K562 (cell line): ENCODE measurements around the gene LRRFIP2. TPM values are rescaled to one million over a fixed set of nuclear protein-coding genes. Genes with fewer than 3 reads are reported as not detected.

Source experiments
- ATAC-seq: fragments of 200-7000 bp; cut with Tn5 transposase; 3 replicates; pipeline ENCODE4 v1.9.1; 2020; ENCODE audit warnings: moderate library complexity
- BruUV-seq: library from RNA; stranded (reverse); fragments of 400-500 nt; replicated peaks from 2 replicates; lab custom pipeline; 2021; lab: Mats Ljungman, UMichigan
- CTCF ChIA-PET: fragments of 300-600 bp; formaldehyde crosslinking; extraction: SDS; loops from one replicate; lab custom pipeline; 2021; ENCODE audit warnings: low intra/inter-chr PET ratio; lab: Yijun Ruan, JAX
- POLR2A ChIA-PET: fragments of 300-600, 350-650 bp; sonication (Branson Sonifier 250); formaldehyde crosslinking; extraction: SDS; loops from one replicate; lab custom pipeline; 2021; ENCODE audit warnings: antibody characterized with exemption, inconsistent platforms; lab: Yijun Ruan, JAX
- DNase-seq, 4 experiments: peaks; one replicate each; pipeline versions ENCODE4 v3.0.0 to v3.0.0-alpha.2; 2011 to 2018; ENCODE audit warnings: low spot score in 3 of 4, mixed read lengths in 3 of 4; ENCODE audit errors: extremely low read depth in 1 of 4
- FAIRE-seq: peaks from 2 replicates; lab custom pipeline; 2011; peaks lifted over from hg19 to GRCh38; lab: Jason Lieb, UNC
- H2AFZ ChIP-seq: 2 replicates; pipeline ENCODE4 v1.6.0; 2011; ENCODE audit warnings: low read depth, low read length, control low read depth, inconsistent platforms
- H3K27ac ChIP-seq: fragments of 200-600 bp; 3 replicates; pipeline ENCODE4 v1.8.0; 2011; ENCODE audit warnings: low read depth, mild to moderate bottlenecking, control low read depth, inconsistent platforms, low read length, moderate library complexity, mixed read lengths; ENCODE audit errors: extremely low read depth
- H3K27me3 ChIP-seq, 2 experiments: fragments of 300-600 bp in 1 of 2; 2 replicates in 1 of 2; 3 replicates in 1 of 2; pipeline versions ENCODE4 v1.6.0 to v1.8.0; 2011; ENCODE audit warnings: inconsistent platforms in 2 of 2, low read length in 2 of 2, mild to moderate bottlenecking in 1 of 2, mixed read lengths in 1 of 2, moderate library complexity in 1 of 2; ENCODE audit not compliant: control insufficient read depth in 2 of 2, insufficient read depth in 2 of 2
- H3K36me3 ChIP-seq: fragments of 300-600 bp; 3 replicates; pipeline ENCODE4 v1.8.0; 2011; ENCODE audit warnings: mild to moderate bottlenecking, low read length, inconsistent platforms; ENCODE audit not compliant: control insufficient read depth, insufficient read depth
- H3K4me1 ChIP-seq, 2 experiments: fragments of 200-600 bp in 1 of 2; replicated peaks in 1 of 2; 2 replicates in 1 of 2; 3 replicates in 1 of 2; pipeline versions ENCODE4 v1.5.1 to v1.8.0; 2011; ENCODE audit warnings: inconsistent platforms in 2 of 2, low read length in 2 of 2, mild to moderate bottlenecking in 1 of 2, mixed read lengths in 1 of 2, moderate library complexity in 1 of 2; ENCODE audit not compliant: control insufficient read depth in 2 of 2, insufficient read depth in 2 of 2
- H3K4me2 ChIP-seq: 2 replicates; pipeline ENCODE4 v1.6.1; 2011; ENCODE audit warnings: low read length, control low read depth, inconsistent platforms, mixed read lengths; ENCODE audit not compliant: insufficient read depth
- H3K4me3 ChIP-seq: fragments of 200-600 bp; sonication (generic), shearing (Covaris generic); 2 replicates; pipeline ENCODE4 v1.5.1; 2016; ENCODE audit warnings: control low read depth, inconsistent platforms
- H3K79me2 ChIP-seq: fragments of 200-600 bp; 3 replicates; pipeline ENCODE4 v1.8.0; 2011; ENCODE audit warnings: low read length, inconsistent platforms; ENCODE audit not compliant: control insufficient read depth, insufficient read depth
- H3K9ac ChIP-seq, 2 experiments: 2 replicates each; pipeline versions ENCODE4 v1.6.0 to v1.6.1; 2011; ENCODE audit warnings: low read depth in 2 of 2, low read length in 2 of 2, control low read depth in 1 of 2, inconsistent platforms in 1 of 2, mild to moderate bottlenecking in 1 of 2, mixed read lengths in 1 of 2; ENCODE audit not compliant: insufficient read depth in 1 of 2
- H3K9me1 ChIP-seq: one replicate; pipeline ENCODE4 v1.6.0; 2011; ENCODE audit warnings: inconsistent platforms, mild to moderate bottlenecking, low read length, moderate library complexity; ENCODE audit not compliant: control insufficient read depth, insufficient read depth
- H3K9me3 ChIP-seq: replicated peaks from 2 replicates; pipeline ENCODE4 v1.5.1; 2011; ENCODE audit warnings: low read depth, low read length, inconsistent platforms; ENCODE audit not compliant: control insufficient read depth, insufficient read depth
- H4K20me1 ChIP-seq: replicated peaks from 2 replicates; pipeline ENCODE4 v1.6.1; 2011; ENCODE audit warnings: low read length, inconsistent platforms, mixed read lengths; ENCODE audit not compliant: control insufficient read depth, insufficient read depth
- HNRNPK ChIP-seq: fragments of 200-400 bp; formaldehyde crosslinking; IDR thresholded peaks from one replicate; pipeline ENCODE4 v1.6.1; 2018; ENCODE audit warnings: mild to moderate bottlenecking, low read depth, low read length; ENCODE audit not compliant: poor library complexity, severe bottlenecking
- KLF13 ChIP-seq: fragments of 450-650 bp; IDR thresholded peaks from 2 replicates; pipeline ENCODE4 v1.6.1; 2016; ENCODE audit warnings: missing genetic modification characterization, low read depth, mild to moderate bottlenecking, missing compliant biosample characterization, moderate library complexity, borderline replicate concordance
- MTA1 ChIP-seq: fragments of 450-650 bp; IDR thresholded peaks from 2 replicates; pipeline ENCODE4 v1.6.1; 2017; ENCODE audit warnings: borderline replicate concordance
- NFE2 ChIP-seq: IDR thresholded peaks from 2 replicates; pipeline ENCODE4 v1.6.1; 2014; ENCODE audit warnings: antibody characterized with exemption, low read depth
- NR3C1 ChIP-seq: sonication (generic); formaldehyde crosslinking; IDR thresholded peaks from 2 replicates; pipeline ENCODE4 v1.8.1; 2022; ENCODE audit warnings: missing genetic modification reagents
- RAD21 ChIP-seq, 2 experiments: fragments of 250-450 bp in 1 of 2; fragments of 450-650 bp in 1 of 2; sonication (Bioruptor Pico) in 1 of 2; formaldehyde crosslinking in 1 of 2; IDR thresholded peaks in 1 of 2; conservative IDR thresholded peaks in 1 of 2; 2 replicates each; pipeline versions ENCODE4 v1.4.0 to v1.8.0; 2020 to 2022; ENCODE audit warnings: mild to moderate bottlenecking in 2 of 2, moderate library complexity in 1 of 2
- RHOXF2B ChIP-seq: fragments of 250-450 bp; sonication (Bioruptor Pico); conservative IDR thresholded peaks from 2 replicates; pipeline ENCODE4 v1.5.1; 2021
- SMAD1 ChIP-seq: fragments of 150-350 bp; IDR thresholded peaks from 2 replicates; pipeline ENCODE4 v1.6.1; 2014; ENCODE audit warnings: low read length, low read depth; ENCODE audit not compliant: partially characterized antibody
- SPI1 ChIP-seq: IDR thresholded peaks from 2 replicates; pipeline ENCODE4 v1.6.1; 2011; ENCODE audit warnings: low read depth, low read length, control low read depth, borderline replicate concordance
- SRSF3 ChIP-seq: fragments of 200-400 bp; formaldehyde crosslinking; IDR thresholded peaks from 2 replicates; pipeline ENCODE4 v1.6.1; 2016; ENCODE audit warnings: mild to moderate bottlenecking, low read length, moderate library complexity; ENCODE audit not compliant: insufficient read depth
- TAF7 ChIP-seq: fragments of 450-650 bp; IDR thresholded peaks from 2 replicates; pipeline ENCODE4 v1.6.1; 2016; ENCODE audit warnings: missing genetic modification characterization, missing compliant biosample characterization
- THRB ChIP-seq: fragments of 450-650 bp; formaldehyde crosslinking; conservative IDR thresholded peaks from 2 replicates; pipeline ENCODE4 v1.4.0; 2022; ENCODE audit warnings: mild to moderate bottlenecking, missing genetic modification characterization
- TOE1 ChIP-seq, 2 experiments: fragments of 450-650 bp in 1 of 2; sonication (generic) in 1 of 2; formaldehyde crosslinking in 1 of 2; IDR thresholded peaks; 2 replicates each; pipeline versions ENCODE4 v1.7.1 to v1.8.0; 2016 to 2022; ENCODE audit warnings: borderline replicate concordance in 2 of 2, mild to moderate bottlenecking in 2 of 2, antibody characterized with exemption in 1 of 2, inconsistent platforms in 1 of 2, low read depth in 1 of 2, missing genetic modification reagents in 1 of 2, moderate library complexity in 1 of 2
- WGBS: fragments of 100-300 bp; shearing (Covaris generic); methylation state at CpG from one replicate; pipeline ENCODE4 v1.1.6; 2016; ENCODE audit warnings: low coverage, mixed read lengths; ENCODE audit not compliant: insufficient coverage; ENCODE audit errors: missing lambda C conversion rate; 5-methylcytosine and 5-hydroxymethylcytosine counted together
- in situ Hi-C: fragments of 300-500 bp; cut with MboI; formaldehyde crosslinking; loops from 4 replicates; pipeline ENCODE4 v1.15.0; 2018; ENCODE audit warnings: inconsistent platforms, mixed read lengths
- intact Hi-C: fragments of 100-400 bp; cut with micrococcal nuclease; formaldehyde crosslinking; loops from 2 replicates; pipeline ENCODE4 v1.14.2; 2022
- polyA plus RNA-seq, 8 experiments: library from polyadenylated mRNA; depleted of rRNA in 4 of 8; stranded (reverse) in 5 of 8; unstranded in 3 of 8; fragments of >200 nt; fragmentation: Nextera tagmentation in 2 of 8; fragmentation: Illumina TruSeq in 1 of 8; extraction: Ambion mirVana in 2 of 8; extraction: Trizol in 1 of 8; gene quantifications; 2 replicates each; pipeline versions ENCODE4 v1.2.1 to v1.2.3, GENCODE V29; 2011 to 2014; ENCODE audit warnings: inconsistent platforms in 1 of 8, missing spikeins in 1 of 8
- total RNA-seq, 7 experiments: library from RNA; depleted of rRNA in 6 of 7; stranded (reverse); fragments of >200 nt in 6 of 7; fragmentation: Illumina TruSeq in 2 of 7; extraction: Trizol in 2 of 7; gene quantifications; 2 replicates each; pipeline versions ENCODE4 v1.2.1 to v1.2.3, GENCODE V29; 2011 to 2021; ENCODE audit warnings: low replicate concordance in 1 of 7
- TF ChIP-seq, protein P1 (sequence below): fragments of 250-450 bp; sonication (Bioruptor Pico); IDR thresholded peaks from 2 replicates; pipeline ENCODE4 v1.4.0; 2020; ENCODE audit warnings: mild to moderate bottlenecking, moderate library complexity

The LRRFIP2 gene
- total and polyA plus RNA-seq, 9 of the 15 experiments (the other 6 are each of a cell fraction or from before 2014, with no cell fraction given) = 9.9 to 53.9 (median 42.7) TPM

DNA sequence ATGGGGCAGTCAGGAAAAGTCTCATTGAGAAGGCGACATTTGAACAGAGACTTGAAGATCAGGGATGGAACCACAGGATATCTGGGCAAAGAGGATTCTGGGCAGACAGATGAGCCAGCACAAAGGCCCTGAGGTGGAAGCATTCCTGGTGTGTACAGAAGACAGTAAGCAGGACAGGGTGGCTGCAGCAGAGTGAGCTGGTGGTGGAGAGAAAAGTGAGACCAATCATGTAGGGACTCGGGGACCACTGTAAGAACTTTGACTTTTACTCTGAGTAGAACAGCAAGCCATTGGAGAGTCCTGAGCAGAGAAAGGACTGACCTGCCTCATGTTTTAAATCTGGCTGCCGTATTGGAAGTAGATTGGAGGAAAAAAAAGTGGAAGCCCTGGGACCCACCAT lies 29.9 kb upstream of the LRRFIP2 start:
- peak; percentile 52 for ATAC-seq
- H3K27ac ChIP-seq = no peak overlapping the region
- no peak for TF ChIP-seq SPI1
- TF ChIP-seq SMAD1 = no peak
- TF ChIP-seq NR3C1 (CRISPR knock-in tag) = no peak
- no peak for TF ChIP-seq RHOXF2B (CRISPR knock-in tag)
- TF ChIP-seq, protein P1, sequence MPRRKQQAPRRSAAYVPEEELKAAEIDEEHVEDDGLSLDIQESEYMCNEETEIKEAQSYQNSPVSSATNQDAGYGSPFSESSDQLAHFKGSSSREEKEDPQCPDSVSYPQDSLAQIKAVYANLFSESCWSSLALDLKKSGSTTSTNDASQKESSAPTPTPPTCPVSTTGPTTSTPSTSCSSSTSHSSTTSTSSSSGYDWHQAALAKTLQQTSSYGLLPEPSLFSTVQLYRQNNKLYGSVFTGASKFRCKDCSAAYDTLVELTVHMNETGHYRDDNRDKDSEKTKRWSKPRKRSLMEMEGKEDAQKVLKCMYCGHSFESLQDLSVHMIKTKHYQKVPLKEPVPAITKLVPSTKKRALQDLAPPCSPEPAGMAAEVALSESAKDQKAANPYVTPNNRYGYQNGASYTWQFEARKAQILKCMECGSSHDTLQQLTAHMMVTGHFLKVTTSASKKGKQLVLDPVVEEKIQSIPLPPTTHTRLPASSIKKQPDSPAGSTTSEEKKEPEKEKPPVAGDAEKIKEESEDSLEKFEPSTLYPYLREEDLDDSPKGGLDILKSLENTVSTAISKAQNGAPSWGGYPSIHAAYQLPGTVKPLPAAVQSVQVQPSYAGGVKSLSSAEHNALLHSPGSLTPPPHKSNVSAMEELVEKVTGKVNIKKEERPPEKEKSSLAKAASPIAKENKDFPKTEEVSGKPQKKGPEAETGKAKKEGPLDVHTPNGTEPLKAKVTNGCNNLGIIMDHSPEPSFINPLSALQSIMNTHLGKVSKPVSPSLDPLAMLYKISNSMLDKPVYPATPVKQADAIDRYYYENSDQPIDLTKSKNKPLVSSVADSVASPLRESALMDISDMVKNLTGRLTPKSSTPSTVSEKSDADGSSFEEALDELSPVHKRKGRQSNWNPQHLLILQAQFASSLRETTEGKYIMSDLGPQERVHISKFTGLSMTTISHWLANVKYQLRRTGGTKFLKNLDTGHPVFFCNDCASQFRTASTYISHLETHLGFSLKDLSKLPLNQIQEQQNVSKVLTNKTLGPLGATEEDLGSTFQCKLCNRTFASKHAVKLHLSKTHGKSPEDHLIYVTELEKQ (CRISPR knock-in tag) = no peak
- no peak for TF ChIP-seq MTA1
- TF ChIP-seq TAF7 (tag) = no peak
- no peak for TF ChIP-seq RAD21 (CRISPR knock-in tag; conservative IDR thresholded peaks at IDR 0.05 in 1 of 2, IDR thresholded peaks at IDR 0.05 in 1 of 2)
- TF ChIP-seq THRB = no peak
- TF ChIP-seq KLF13 (tag) = no peak
- no peak for TF ChIP-seq HNRNPK
- TF ChIP-seq NFE2 = no peak
- TF ChIP-seq TOE1 (IDR thresholded peaks at IDR 0.05; ENCODE audit: borderline replicate concordance) = no peak
- TF ChIP-seq TOE1 (CRISPR knock-in tag; IDR thresholded peaks at IDR 0.05; ENCODE audit: borderline replicate concordance, low read depth) = no peak
- TF ChIP-seq SRSF3 = no peak
- H3K36me3 ChIP-seq = no peaks in the 10 kb centered on the region
- H3K9me1 ChIP-seq = no peaks in the 10 kb centered on the region
- no peak overlapping the region for H3K4me3 ChIP-seq
- WGBS = 2% methylated on average over 3 of the region's 3 CpGs
- BruUV-seq = no TSS peak
- CTCF ChIA-PET = no interaction called here
- intact Hi-C loops (no loop called here), in situ Hi-C loops (no loop called here)
- H3K27me3 ChIP-seq = peaks cover 17 to 26% of the 10 kb centered on the region in 2 experiments
- FAIRE-seq = no peak
- H3K9ac ChIP-seq = no peak overlapping the region
- H2AFZ ChIP-seq = no peak overlapping the region
- H3K79me2 ChIP-seq = no peaks in the 10 kb centered on the region
- H4K20me1 ChIP-seq = no peaks in the 10 kb centered on the region
- H3K9me3 ChIP-seq = 0 out of 2 replicates have a peak, but pooled peaks cover 2% of the 10 kb centered on the region
- DNase-seq = no peak
- H3K4me2 ChIP-seq = no peak overlapping the region
- no peaks in the 10 kb centered on the region; a peak in 1 of 5 replicates for H3K4me1 ChIP-seq
- POLR2A ChIA-PET = interaction anchor here (1.0 to 2.1 kb wide), 2 partner anchors 10 to 211 kb away, joined by 3 to 5 read pairs; partner anchors contain the start of genes EPM2AIP1 and MLH1
